Fibroblast of lung (primary cell): ENCODE measurements around the gene HMCN2.

ENCODE experiments used
- EZH2 ChIP-seq: IDR thresholded peaks from 2 replicates; pipeline ENCODE4 v1.5.1; 2012; ENCODE audit warnings: low read length, control low read depth, mild to moderate bottlenecking; ENCODE audit errors: missing control alignments
- TF ChIP-seq, protein P1 (sequence below), 2 donors: IDR thresholded peaks in 1 of 2; conservative IDR thresholded peaks in 1 of 2; 1 replicate in 1 of 2; 2 replicates in 1 of 2; pipeline ENCODE4 v1.5.1; 2011 to 2012; ENCODE audit warnings: low read length in 2 of 2, control low read depth in 1 of 2, inconsistent platforms in 1 of 2, low read depth in 1 of 2, mild to moderate bottlenecking in 1 of 2

DNA sequence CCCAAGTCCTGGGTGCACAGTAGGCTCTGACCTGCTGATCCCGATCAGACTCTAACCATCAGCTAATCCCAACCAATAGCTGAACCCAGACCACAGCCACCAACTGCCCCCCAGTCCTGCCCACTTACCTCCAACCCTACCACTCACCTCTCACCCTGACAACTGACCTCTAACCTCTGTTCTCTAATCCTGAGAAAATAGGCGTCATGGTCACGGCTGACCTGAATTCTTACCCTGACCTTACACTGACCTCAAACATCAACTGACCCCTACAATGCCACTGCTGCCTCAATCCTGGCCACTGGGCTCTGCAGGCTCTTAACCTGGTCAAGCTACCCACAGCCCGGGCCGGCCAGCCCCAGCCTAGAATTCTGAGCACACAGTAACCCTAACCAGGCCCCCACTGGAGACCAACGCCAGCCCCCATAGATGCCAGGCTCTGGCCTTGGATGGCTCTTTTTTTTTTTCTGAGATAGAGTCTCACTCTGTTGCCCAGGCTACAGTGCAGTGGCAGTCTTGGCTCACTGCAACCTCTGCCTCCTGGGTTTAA, 115.4 kb downstream of the HMCN2 start:
- TF ChIP-seq, protein P1, sequence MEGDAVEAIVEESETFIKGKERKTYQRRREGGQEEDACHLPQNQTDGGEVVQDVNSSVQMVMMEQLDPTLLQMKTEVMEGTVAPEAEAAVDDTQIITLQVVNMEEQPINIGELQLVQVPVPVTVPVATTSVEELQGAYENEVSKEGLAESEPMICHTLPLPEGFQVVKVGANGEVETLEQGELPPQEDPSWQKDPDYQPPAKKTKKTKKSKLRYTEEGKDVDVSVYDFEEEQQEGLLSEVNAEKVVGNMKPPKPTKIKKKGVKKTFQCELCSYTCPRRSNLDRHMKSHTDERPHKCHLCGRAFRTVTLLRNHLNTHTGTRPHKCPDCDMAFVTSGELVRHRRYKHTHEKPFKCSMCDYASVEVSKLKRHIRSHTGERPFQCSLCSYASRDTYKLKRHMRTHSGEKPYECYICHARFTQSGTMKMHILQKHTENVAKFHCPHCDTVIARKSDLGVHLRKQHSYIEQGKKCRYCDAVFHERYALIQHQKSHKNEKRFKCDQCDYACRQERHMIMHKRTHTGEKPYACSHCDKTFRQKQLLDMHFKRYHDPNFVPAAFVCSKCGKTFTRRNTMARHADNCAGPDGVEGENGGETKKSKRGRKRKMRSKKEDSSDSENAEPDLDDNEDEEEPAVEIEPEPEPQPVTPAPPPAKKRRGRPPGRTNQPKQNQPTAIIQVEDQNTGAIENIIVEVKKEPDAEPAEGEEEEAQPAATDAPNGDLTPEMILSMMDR (conservative IDR thresholded peaks at IDR 0.05 in 1 of 2, IDR thresholded peaks at IDR 0.05 in 1 of 2; ENCODE audit: low read depth in 1 of 2, low read length in 2 of 2), result no peak
- TF ChIP-seq EZH2, result no peak
